CD4-positive, alpha-beta T cell treated with Interleukin-12 subunit alpha and Interleukin-12 subunit beta, for 1 hour (primary cell): ENCODE measurements around the gene AIFM3.
"Not testable (repeated sequence)": the region's sequence is repeated elsewhere in the genome, so short reads cannot be mapped to it uniquely, and the experiment has no call there.

Experiments
- DNase-seq: peaks from one replicate; pipeline ENCODE4 v3.0.0-alpha.2; 2020

Gene AIFM3

DNA sequence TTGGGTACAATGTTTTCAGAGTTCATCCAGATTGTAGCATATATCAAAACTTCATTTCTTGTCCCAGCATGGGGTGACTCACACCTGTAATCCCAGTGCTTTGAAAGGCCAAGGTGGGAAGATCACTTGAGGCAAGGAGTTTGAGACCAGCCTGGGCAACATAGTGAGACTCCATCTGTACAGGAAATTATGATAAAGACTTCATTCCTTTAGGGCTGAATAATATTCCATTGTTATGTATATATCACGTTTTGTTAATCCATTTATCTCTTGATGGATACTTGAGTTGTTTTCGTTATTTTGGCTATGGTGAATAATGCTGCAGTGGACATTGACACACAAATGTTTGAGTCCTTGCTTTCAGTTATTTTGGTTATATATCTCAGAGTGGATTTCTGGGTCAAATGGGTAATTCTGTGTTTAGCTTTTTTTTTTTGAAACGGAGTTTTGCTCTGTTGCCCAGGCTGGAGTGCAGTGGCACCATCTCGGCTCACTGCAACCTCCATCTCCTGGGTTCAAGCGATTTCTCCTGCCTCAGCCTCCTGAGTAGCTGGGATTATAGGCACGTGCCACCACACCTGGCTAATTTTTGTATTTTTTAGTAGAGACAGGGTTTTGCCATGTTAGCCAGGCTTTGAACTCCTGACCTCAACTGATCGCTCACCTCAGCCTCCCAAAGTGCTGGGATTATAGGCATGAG is 24.7 kb upstream of the AIFM3 start:
- not testable (repeated sequence) for DNase-seq

DNA sequence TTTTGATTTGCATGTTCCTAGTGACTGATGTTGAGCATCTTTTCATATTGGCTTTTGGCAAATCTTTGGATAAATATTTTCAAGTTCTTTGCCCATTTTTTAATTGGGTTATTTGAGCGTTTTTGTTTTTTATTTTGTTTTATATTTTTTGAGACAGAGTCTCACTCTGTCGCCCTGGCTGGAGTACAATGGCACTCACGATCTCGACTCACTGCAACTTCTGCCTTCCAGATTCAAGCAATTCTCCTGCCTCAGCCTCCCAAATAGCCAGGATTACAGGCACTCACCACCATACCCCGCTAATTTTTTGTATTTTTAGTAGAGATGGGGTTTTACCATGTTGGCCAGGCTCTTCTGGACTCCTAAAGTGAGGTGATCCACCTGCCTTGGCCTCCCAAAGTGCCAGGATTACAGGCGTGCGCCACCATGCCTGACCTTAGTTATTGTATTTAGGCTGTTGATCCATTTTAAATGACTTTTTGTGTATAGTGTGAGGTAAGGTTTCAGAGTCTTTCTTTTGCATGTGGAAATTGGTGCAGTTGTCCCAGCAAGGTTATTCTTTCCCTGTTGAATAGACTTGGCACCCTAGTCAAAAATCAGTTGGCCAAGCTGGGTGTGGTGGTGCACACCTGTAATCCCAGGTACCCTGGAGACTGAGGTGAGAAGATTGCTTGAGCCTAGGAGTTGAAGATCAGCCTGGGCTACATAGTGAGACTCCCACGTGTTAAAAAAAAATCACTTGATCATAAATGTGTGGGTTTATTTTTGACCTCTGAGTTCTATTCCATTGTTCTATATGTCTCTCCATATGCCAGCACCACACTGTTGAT is 23.7 kb upstream of the AIFM3 start:
- DNase-seq = no peak

DNA sequence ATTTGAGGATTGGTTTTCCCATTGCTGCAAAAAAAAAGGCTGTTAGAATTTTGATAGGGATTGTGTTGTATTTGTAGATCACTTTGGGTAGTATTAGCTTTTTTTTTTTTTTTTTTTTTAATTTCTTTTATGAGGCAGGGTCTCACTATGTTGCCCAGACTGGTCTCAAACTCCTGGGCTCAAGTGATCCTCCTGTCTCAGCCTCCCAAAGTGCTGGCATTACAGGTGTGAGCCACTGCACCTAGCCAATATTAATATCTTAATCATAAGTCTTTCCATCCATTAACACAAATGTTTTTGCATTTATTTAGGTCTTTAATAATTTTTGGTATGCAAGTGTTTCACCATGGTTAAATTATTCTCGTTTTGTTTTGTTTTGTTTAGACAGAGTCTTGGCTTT is 23.0 kb upstream of the AIFM3 start:
- no peak for DNase-seq

DNA sequence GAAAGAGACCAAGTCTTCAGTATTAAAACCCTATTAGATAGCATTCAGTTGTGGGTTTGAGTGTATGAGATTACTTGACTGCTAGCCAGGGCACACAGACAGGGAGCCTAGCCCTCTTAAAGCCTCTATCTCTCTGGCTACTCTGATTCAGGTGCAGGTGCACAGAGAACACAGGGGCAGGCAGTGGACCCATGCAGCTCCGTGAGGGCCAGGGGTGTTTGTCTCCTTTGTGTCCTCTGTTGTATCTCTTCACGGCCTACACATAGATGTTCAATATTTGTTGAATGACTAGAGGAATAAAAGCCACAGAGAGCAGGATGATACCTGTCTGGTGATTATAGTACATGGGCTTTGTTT is 21.5 kb upstream of the AIFM3 start:
- DNase-seq = no peak

DNA sequence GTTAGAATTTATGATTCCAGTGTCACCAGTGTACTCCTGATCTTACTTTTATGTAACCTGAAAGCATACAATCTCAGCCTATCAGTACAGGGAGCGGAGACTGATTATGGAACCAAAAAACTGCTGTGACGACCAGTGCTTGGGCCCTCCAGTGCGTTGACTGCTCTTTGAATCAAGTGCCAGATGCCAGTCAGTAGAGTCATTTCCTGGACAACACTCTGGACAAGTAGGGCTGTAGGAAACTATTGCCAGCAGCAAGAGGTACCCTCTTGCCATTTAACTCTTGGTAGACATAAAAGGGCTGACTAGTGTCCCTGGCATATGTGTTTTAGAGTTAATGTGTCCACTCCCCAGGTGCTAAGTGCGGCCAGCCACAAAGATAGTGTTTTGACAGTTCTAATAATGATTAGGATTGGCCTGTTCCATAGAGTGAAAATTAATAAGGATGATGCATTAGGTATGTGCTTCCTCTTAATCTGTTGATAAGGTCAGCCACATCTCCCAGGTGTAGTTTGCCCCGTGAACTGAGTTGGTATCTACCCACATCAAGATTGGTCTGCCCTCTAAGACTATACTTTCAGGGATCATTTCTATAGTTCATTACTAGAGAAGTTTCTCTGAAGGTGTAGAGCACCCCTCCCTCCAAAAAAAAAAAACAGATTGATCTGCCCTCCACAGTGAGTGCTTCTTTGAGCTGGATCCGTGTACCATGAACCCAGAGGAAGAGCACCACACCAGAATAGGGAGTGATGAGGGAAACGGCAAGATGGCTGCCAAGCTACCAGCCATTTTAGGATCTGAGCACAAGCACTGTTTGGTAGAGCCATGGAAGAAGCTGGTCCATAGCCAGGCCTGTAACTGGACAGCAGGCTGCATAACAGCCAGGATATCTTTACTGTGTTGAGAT is 20.7 kb upstream of the AIFM3 start:
- DNase-seq = no peak

DNA sequence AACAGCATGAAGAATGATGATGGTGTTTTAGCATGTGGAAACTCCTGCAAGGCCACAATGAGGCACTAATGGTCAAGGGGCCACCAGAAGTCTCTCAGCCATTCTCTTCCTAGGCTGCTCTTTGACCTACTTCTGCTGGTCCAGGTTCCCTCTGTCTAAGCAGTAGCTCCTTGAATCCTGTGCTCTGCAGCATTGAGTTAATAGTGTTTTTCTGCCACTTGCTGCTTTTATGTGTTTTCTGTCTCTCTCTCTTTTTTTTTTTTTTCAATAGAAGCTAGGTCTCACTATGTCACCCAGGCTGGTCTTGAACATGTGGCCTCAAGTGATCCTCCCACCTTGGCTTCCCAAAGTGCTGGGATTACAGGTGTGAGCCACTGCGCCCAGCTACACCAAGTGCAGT is 20.1 kb upstream of the AIFM3 start:
- DNase-seq = no peak

DNA sequence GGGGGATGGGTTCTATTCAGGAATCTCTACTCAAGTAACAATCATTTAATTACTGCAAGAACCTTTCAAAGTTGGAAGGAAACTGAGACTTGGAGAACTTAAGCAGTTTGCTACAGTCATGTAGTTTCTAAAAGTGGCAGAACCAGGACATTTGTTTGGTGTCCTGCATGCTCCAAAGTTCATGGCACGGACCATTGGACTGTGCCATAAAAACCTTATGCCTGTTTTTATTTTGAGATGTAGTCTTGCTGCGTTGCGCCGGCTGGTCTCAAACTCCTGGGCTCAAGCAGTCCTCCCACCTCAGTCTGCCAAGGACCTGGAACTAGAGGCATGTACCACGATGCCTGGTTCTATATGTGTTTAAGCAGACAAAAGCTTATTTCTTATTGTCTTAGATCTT is 18.6 kb upstream of the AIFM3 start:
- no peak for DNase-seq

DNA sequence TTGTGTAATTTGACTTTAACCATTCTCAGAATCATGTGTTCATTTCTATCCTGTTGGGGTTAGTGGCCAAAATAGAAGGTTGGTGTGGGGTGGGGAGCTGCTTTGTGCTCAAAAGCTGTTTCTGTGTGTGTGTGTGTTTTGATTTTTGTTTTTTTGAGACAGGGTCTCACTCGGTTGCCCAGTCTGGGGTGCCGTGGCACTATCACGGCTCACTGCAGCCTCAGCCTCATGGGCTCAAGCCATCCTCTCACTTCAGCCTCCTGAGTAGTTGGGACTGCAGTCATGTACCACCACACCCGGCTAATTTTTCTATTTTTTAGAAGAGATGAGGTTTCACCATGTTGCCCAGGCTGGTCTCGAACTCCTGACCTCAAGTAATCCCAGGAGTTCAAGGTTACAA is 18.1 kb upstream of the AIFM3 start:
- DNase-seq = no peak

DNA sequence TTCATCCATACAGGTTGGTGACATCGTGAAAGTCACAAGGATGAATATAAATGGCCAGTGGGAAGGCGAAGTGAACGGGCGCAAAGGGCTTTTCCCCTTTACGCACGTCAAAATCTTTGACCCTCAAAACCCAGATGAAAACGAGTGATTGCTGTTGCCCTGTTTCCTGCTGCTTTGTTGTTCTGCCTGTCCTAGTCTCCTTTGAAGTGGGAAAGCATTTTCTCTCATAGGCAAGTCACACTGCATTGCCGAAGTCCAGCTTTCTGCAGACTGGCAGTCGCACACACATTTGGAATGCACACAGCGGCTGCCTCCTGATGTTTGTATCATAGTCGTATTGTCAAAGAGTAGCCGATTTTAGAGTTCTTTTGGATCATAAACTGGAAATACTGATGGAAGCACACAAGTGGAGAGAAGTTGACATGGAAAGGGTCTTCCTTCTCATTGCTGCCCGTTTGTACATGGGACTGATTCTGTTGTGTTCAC is 17.3 kb upstream of the AIFM3 start:
- no peak for DNase-seq

DNA sequence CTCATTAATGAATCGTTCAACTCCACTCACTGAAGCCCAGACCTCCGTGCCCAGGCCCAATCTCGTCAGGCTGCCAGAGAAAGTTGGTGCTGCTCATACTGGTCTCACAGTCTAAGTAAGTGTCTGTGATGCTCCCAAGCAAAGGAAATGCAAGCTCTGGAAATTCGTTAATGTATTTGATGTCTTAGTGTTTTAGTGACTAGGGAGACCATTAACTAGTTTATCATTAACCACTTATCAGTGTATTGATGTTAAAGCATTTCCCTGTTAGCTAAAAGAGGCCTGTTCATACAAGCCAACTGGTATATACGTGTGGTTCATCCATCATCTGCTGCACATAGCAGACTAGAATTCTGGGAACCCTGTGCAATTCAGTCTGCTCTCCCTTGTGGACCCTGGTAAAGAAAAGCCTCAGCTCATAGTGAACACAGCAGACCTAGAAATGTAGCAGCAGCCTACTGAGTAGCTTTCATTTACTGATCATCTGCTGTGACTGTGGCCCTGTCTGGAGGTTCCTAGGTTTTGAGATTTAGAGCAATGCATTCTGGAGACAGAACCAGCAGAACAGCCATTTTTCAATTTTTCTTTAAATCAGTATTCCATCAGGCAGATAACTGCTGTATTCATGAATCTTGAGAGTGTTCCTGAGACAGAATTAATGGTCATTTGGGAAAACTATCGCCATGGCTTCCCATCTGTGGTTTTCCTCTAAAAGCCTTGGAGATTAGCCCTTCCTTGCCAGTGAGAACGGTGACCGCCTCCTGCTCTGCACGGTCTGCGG is 15.7 kb upstream of the AIFM3 start:
- DNase-seq = no peak

DNA sequence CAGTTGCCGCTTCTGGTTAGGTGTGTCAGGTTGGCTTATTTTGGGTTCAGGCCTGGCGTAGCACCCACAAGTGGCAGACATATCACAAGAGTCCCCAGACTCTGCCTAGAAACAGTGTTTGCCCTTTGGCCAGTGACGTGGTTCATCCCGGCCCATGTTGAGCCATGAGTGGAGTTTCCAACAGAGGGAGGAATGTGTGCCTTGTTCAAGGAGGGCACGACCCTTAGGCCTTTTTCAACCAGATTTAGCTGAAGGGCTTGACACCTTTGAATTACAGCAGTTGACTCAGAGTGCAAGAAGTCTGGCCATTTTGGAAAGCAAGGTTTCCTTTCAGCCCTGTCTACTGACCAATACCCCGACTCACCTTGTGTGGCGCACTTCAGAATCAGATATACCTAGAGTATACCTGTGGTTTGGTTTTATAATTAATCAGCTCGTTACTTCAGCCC is 15.1 kb upstream of the AIFM3 start:
- DNase-seq = no peak

DNA sequence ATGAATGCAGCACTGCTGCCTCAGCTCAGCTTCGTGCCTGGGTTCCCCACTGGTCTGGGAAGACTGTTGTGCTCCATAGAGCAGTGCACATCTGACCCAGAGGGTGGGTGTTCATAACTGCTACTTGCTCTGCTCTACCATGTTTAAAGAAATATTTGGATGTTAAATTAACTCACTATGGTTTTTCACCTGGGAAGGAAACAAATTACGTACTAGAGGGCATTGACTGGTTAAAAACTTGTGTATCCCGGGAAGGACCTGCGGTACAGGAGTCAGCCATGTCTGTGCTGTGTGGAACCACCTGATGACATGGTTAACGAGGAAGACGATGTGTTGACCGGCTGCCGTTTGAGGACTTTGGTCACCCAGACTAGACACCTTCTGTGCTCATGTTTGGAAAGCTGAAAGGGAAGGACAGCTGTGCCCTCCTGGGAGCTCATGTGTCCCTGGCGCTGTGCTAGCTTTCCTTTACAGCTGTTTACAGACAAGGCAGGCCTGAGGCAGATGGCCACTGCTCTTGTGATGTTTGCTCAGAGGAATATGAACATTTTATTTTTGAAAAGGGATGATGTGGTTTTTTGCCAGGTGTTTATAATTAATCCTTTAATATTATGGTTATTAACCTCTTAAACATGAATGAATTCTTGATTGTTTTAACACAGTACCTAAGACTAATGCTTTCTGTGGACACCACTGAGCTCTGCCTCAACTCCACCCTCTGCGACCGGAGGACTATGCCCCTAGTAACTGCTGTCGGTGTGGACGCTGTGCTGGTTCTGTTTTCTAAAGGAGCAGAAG is 14.3 kb upstream of the AIFM3 start:
- DNase-seq = no peak

DNA sequence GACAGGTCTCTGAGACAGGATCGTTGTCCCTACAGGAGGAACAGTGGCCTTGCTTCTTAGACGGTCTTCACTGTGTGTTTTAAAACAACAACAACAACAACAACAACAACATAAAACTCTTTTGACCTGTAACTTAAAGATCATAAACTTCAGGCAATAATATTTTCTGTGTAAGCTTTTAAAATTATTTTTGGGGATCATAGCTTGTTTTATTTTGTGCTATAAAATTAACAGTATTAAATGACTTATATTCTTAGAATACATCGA is 13.8 kb upstream of the AIFM3 start:
- DNase-seq = no peak

DNA sequence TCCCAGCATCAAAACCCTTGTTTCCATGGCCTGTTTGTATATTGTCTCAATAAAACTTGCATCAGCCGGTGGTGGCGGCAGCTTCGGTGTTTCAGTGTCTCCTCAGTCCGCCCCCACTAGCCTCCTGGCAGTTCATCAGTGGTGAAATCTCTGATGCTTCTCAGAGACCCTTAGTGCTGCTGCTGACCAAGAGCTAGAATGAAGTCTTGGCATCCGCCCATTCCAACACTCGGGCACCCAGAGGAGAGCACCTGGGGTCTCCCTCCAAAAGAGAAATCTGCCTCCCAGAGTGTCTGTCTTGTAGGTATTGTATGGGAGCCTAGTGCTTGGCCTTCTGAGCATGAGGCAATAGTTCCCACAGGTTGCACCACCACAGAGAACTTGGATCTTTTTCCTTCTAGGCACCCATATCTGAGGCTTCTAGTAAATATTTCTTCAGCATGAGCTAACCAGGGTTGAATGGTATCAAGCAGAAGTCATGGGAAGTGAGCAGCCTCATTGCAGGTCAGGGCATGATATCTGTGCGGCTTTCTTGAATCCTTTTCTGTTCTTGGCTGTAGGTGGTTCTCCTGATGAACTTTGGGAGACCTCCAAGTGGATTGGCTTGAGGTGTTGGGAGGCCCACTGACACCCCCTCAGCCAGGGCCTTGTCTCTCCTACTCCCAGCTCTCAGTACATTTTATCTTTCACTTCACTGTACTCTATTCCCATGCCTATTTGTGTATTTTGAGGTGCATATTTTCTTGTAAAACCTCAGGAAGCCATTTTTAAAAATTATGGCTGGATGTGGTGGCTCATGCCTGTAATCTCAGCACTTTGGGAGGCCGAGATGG is 13.2 kb upstream of the AIFM3 start:
- no peak for DNase-seq

DNA sequence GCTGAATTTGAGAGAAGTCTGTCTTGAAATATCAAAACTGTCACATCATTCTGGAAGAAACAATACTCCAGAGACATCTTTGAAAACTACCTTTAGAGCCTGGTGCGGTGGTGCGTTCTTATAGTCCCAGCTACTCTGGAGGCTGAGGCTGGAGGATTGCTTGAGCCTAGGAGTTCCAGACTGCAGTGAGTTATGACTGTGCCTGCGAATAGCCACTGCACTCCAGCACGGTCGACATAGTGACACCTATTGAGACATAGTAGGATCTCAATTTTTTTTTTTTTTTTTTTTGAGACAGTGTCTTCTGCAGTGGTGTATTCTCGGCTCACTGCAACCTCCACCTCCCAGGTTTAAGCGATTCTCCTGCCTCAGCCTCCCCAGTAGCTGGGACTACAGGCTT is 11.5 kb upstream of the AIFM3 start:
- no peak for DNase-seq

DNA sequence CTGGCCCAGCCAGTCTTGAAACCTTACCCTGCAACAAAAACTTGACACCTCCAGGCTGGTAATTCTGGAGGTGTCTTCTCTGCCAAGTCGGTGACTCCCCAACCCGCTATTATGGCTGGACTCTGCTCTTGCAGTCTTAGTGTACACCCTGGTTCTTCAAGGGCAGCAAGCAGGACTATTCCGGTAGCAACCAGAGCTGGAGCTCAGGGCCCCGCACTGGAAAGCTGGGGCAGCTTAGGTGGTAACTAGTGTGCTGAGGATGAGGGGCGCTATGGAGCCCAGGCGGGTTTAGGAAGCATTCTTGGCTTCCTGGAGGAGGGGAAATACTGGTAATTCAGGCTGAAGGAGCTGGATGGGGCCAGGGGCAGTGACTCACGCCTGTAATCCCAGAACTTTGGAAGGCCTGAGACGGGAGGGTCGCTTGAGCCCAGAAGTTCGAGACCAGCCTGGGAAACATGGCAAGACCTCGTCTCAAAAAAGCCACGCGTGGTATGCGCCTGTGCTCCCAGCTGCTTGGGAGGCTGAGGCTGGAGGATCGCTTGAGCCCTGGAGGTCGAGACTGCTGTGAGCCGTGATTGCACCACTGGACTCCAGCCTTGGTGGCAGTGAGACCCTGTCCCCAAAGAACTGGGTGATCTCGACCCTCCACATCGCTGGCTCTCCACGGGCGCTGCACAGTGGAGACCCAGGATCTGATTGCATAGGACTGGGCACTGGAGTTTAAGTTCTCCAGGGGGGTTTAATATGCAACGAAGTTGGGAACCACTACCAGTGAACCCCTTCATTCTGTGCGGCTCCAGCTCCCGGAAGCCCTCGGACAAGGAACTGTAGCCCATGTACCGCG is 10.6 kb upstream of the AIFM3 start:
- DNase-seq = no peak

DNA sequence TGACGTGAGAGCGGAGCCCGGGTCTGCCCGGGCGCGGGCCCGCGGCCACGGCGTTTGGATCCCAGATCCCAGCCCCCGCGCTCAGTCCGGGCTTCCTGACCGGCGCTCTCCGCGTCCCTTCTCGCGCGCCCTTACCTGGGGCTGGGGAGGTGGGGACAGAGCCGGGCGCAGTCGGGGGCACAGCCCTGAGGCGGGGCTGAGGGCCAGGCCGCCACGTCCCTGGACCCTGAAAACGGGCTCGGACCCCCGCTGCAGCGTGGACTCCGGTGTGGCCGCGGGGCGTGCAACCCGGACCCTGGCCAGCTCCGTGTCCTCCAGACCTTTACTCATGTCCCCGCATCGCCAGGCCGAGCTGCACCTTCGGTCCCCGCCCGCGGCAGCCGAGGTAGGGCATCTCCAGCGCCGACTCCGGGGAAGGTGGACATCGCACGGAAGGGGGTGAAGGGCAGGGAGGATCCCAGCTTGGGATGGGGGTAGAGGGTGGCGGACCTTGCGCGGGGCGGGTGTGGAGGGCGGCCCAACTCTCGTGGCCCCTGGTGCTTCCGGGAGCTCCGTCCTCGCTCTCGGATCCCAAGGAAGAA is 9.9 kb upstream of the AIFM3 start:
- no peak for DNase-seq

DNA sequence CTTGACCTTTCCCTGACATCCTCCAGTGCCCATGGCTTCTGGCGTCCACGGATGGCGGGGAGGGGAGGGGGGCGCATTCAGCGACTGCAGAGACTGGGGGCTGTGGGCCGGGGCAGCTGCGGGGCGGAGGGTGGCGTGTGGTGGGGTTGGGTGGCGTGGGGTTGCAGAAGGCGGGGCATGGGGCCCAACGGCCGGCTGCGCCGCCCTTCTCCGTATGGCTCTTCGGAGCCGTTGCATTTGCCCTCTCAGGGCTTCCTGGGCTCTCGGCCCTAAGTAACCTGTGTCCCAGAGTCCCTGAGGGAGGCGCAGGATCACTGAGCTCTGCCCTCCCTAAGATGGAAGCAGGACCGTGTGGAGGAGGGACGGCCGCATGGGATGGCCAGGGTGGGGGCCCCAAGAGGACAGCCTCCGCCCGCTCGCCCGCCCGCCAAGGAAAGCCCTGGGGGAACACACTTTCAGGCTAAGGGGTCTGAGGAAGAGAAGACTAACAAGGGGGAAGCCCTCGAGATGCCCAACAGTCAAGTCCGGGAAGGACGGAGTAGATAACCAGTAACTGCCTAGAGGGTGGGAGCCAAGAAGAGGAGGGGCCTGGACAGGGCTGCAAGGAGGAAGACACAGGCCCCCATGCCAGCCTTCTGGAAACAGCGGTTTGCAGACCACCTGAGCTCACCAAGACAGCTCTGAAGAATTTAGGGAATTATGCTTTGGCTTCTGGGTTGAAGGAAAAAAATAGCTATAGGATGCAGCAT is 9.2 kb upstream of the AIFM3 start:
- no peak for DNase-seq
